Right ventricle myocardium inferior (tissue), 1 donor: ENCODE measurements around the gene PRDM11. TPM values are rescaled to one million over a fixed set of nuclear protein-coding genes. Genes with fewer than 3 reads are reported as not detected.

Experiments
- ATAC-seq: fragments of 200-7000 bp; cut with Tn5 transposase; one replicate; pipeline ENCODE4 v1.9.1; 2020; ENCODE audit warnings: mild to moderate bottlenecking, moderate library complexity
- DNase-seq: peaks from one replicate; pipeline ENCODE4 v3.0.0; 2021; ENCODE audit errors: missing footprints
- intact Hi-C: fragments of 100-400 bp; cut with DNase I; formaldehyde crosslinking; loops from one replicate; pipeline ENCODE4 v1.11.0; 2022
- total RNA-seq: library from RNA; stranded (reverse); fragmentation: NEBNext Ultra II Directional; extraction: Animal tissue kit (Norgen Biotek cat#: 25700); gene quantifications from one replicate; pipeline ENCODE4 v1.2.1, GENCODE V29; 2021
- donor health status: DM: no; HTN: yes; CAD: no; lungs with severe emphysema.

The PRDM11 gene
- total RNA-seq, 1 donor from 2014 or later, result 16.0 TPM

DNA sequence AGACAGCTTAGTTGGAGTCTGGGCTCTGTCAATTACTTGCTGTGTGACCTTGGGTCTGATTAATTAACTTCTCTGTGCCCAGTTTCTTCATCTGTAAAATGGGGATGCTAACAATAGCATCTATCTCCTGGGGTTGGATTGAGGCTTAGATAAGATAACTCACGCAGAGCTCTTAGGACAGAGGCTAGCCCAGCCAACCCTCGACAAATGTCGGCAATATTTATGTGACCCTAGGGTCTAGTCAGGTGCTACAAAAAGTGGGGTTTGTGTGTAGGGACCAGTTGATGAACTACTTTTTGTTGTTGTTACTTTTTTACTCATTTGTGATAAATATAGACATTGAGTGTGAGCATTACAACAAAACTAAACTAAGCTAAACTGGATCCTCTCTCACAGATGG lies 117.3 kb downstream of the PRDM11 start:
- DNase-seq (no peak), ATAC-seq (no peak)
- intact Hi-C loops, result no loop called here

DNA sequence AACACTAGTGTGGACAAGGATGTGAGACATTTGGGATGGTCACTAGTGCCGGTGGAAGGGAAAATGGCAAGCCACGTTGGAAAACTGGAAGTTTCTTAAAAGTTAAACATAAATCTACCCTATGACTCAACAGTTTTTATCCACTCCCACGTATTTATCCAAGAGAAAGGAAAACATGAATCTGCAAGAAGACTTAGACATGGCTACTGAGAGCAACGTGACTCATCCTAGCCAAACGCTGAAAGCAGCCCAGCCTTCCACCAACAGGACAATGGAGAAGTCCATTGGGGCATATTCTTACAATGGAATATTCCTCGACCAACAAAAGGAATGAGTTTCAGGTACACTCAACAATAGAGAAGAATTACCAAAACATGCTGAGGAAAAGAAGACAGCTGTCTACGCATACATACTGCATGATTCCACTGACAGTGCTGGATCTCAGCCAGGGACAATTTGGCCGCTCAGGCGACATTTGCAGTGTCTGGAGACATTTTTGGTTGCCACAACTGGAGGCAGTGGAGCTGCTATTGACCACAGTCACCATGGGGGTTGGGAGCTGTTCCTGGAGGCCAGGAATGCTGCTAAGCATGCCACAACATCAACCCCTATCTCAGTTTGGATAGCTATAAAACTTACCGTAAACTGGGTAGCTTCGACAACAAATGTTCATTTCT lies 118.5 kb downstream of the PRDM11 start:
- DNase-seq (no peak), ATAC-seq (no peak)
- intact Hi-C loops, result no loop called here

DNA sequence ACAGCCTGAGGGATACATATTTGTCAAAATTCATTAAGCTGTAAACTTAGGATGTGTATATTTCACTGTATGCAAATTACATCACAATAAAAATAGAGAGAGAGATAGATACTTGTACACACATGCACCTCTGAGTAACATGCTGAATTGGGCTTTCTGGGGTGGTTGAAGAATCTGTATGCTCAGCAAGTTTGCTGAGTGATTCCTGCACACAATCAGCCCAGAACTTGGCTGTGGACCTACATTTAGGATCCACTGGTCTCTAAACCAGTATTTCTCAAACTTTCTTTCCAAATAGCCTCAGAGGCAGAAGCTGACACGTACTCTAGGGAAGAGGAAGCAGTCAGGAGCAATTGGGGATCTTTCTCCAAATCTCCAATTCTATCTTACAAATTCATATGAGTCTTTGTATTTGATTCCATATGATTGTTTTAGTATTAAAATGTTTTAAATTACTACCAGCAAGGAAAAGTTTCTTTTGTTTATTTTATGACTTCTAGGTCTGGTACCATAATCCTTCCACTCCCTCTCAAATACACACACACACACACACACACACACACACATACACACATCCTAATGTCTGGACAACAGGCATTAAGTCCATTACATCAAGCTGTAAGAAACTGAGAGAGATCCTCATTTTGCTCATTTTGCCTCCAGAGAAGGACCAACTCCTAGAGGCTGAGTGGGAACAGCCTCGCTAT lies 119.7 kb downstream of the PRDM11 start:
- ATAC-seq (no peak), DNase-seq (no peak)
- intact Hi-C loops, result no loop called here

DNA sequence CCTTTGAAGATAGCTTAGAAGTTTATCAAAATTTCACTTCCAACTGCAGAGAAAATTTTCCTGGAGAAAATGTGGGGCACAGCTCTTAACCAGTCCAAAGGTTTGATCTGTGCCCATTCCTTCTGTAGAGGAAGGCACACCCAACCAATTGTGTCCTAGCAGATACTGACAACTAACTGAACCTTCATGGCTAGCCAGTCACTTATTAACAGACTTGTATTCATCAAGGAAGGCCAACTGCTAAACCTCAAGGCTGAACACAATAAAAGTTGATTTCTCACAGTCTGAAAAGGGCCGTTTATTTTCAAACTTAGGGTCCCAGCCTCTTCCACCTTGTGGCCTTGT lies 120.2 kb downstream of the PRDM11 start:
- DNase-seq, result no peak
- no peak for ATAC-seq
- intact Hi-C loops, result no loop called here

DNA sequence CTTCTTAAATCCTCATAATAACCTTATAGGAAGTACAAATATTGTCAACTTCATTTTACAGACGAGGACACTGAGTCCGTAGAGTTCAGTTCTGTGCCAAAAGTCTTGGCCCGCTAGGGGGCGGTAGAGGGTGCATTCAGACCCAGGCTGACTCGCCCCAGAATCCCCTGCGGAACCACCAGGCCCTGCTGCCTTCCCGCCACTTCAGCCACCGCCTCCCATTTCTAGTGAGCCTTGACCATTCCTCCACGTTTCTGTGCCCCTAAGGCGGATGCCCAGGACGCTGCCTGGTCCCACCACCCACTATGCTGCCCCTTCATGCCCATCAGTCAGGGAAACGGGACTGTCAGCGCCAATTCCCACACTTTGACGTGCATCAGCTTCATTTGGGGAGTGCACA lies 120.6 kb downstream of the PRDM11 start:
- no peak for ATAC-seq
- no peak for DNase-seq
- intact Hi-C loops, result no loop called here

DNA sequence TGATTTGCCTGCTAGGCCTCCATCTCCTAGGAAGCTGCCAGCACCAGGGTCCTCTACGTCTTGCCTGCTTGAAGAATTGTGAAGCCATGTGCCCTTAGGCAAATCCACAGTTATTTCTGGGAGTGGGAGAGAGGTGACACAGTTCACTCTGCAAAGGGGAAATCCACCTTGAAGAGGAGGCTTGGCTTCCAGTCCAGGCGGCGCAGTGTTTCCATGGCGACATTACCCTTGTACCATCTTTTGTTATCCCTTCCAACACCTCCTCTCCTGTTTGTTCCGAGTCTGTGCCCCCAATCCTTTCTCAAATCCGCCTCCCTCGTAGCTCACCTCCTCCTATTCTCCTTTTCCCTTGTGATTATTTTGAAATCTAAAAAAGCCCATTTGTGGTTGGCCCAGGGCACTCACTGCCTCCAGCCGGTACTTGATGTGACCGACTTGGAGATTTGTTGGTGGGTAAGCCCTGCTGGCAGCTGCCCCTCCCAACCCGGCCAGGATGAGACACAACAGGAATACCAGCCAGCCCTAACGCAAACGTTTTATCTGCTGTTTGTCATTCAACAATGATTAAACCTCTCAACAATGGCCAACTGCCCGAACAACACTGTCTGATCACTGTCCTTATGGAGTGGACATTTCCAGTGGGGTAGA lies 121.3 kb downstream of the PRDM11 start:
- intact Hi-C loops, result no loop called here
- DNase-seq, result no peak
- no peak for ATAC-seq

DNA sequence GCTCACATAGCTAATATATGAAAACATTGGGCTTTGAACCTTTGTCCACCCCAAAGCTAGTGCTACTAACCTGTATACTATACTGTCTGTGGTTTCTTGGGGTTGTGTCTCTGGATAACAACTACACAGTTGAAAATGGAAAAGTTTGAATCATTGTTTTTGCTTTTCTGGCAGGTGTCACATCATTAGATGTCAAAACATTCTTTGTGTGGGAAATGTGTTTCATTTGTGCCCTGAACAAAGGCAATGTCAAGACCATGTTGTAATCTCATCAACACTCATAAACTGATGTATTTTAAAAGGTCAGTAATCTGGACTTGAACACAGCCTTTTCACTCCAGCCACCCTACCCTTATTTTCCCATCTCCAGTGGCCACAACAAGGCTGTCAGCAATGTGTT lies 123.2 kb downstream of the PRDM11 start:
- ATAC-seq, result no peak
- no peak for DNase-seq
- intact Hi-C loops, result no loop called here

DNA sequence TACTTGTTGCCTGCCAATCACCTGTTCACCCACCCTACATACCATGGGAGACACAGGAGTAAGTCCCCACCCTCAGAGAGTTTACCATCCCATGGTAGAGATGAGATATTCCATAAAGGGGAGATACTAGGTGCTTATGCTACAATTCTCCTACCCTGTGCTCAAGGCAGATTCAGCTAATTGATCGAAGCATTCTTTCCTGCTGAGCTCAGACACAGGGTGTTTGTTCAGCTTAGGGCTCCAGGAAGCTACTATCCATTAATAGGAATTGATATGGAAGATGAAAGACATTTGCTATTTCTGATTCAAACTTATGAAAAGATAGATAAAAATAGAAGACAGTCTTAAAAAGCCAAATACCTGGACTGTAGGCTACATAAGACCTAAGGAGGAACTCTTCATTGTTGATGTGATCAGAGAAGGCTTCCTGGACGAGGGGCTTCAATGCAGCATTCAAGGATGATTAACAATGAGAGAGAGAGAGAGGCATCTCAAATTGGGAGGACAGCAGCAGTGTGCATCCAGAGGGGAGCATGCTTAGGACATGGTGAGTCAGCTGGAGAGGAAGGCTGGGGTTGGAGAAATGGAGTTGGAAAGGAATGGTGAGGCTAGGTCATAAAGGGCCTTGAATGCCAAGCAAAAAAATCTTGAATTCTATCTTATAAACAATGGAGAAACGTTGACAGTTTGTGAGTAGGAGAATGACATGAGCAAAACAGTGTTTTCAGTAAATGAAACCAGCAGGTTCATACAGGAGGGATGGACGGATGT lies 124.7 kb downstream of the PRDM11 start:
- intact Hi-C loops, result no loop called here
- no peak for ATAC-seq

DNA sequence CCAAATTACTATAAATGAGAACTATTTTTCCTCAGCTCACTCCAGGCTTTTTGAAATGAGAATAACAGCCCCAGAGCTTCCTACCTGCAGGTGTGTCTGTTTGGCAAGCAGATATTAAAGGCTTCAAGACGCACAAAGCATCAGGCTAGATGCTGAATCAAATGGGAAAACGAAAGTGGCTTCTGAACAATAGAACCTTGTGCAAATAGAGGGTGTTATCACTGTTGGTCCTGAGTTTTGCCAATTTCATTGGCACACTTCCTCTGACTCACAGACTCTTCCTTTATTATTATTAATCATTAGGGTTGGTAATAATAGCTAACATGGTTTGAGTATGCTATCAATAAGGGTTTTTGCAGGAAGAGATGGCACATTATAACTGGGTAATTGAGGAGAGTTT lies 126.3 kb downstream of the PRDM11 start:
- ATAC-seq, result no peak

More for the DNA sequence above, 124.7 kb downstream of the PRDM11 start:
- DNase-seq, result no peak

DNA sequence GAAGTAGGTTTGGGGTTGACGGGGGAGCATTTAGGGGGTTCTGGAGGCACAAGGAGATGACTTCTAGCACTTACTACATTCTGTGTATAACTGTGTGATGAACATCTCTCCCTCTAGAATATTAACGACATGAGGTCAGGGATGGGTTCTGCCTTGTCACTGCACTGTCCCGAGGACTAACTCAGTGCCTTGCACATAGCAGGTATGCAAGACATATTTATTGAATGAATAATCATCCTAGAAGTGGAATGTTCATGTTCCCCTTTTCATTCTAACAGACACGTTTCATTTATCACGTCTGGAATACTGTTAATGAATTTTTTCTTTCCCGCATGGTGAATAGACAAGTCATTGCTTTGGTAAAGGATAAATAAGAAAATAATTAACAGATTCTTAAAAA lies 127.1 kb downstream of the PRDM11 start:
- ATAC-seq, result no peak
- no peak for DNase-seq
- intact Hi-C loops, result no loop called here

More for the DNA sequence above, 126.3 kb downstream of the PRDM11 start:
- DNase-seq, result no peak
- intact Hi-C loops, result no loop called here

DNA sequence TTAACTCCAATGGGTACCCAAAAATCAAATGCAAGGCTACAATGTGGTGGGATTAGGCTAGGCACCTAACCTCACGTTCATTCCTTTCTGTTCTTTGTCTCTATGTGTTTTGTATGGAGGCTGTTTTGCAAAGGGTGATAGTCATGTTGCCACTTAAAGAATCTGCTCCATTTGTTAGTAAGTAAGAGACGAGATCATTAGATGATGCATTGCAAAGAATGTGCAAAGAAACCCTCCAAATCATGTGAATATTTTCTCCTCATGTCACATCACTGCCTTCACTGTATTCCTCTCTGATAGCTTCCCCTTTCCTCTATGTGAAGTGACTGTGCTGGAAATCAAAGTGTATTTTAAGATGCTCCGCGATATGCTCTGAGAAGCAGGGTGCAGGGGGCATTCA lies 127.8 kb downstream of the PRDM11 start:
- intact Hi-C loops, result no loop called here
- no peak for ATAC-seq
- DNase-seq, result no peak

DNA sequence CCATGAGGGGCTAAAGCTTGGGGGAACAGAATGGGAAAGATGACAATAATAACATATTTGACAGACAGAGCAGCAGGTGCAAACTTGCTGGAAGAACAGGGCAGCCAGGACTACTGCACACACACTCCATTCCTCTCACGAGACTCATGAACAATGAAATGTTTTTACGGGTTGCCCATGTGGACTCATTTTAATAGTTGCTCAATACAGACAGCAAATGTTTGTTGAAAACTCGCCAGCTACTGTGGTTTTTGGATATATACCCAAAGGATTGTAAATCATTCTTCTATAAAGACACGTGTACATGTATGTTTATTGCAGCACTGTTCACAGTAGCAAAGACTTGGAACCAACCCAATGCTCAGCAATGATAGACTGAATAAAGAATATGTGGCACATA lies 129.4 kb downstream of the PRDM11 start:
- DNase-seq (no peak), ATAC-seq (no peak)
- intact Hi-C loops, result no loop called here

DNA sequence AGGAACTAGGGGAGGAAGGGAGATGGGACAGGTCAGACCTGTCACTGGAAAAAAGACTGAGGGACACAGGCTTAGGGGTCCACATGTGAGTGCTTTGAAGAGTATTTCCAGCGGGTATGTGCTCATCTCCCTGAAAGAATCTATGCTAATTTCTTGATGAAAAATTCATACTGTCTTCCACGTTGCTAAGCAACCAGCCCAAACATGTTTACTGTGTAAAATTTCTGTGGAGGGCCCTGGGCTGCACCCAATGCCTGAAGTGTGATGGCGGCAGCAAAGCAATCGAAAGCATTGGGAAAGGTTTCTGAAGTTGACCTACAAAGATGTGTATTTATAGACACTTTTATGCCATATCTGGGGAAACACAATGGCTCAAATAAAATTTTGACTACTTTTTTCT lies 132.3 kb downstream of the PRDM11 start:
- ATAC-seq (no peak), DNase-seq (no peak)
- intact Hi-C loops, result no loop called here

DNA sequence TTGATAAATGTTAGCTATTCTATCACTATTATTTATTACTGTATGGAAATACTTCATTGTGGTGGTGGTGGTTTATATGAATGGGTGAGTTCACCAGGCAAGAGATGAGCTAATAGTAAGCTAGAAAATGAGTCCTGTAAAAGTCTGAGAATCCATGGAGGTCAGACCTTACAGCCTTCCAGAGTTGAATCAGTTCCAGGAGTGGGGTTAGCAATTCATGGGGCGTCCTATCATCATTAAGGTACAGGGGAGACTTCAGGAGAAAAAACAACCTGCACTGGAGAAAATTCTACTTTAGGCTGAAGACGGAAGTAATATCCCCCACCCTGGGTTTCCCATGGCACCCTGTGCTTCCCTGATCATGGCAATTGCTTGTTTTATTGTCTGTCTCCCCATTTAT lies 133.2 kb downstream of the PRDM11 start:
- DNase-seq (no peak), ATAC-seq (no peak)
- intact Hi-C loops, result no loop called here

DNA sequence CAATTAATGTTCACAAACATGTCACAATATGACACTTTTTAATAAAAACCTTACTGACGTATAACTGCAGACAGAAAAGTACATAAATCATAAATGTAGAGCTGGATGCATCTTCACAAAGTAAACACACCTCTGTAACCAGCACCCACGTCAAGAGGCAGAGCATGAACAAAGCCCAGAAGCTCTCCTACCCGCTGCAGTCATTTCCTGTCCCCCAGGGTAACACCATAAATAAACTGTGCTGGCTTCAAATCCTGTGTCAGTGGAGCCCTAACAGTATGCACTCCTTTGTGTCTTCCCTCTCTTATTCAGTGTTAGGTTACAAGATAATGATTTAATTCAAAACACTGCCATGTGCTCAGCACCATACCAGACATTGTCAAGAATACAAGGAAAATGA lies 134.0 kb downstream of the PRDM11 start:
- intact Hi-C loops, result no loop called here
- DNase-seq (no peak), ATAC-seq (no peak)

DNA sequence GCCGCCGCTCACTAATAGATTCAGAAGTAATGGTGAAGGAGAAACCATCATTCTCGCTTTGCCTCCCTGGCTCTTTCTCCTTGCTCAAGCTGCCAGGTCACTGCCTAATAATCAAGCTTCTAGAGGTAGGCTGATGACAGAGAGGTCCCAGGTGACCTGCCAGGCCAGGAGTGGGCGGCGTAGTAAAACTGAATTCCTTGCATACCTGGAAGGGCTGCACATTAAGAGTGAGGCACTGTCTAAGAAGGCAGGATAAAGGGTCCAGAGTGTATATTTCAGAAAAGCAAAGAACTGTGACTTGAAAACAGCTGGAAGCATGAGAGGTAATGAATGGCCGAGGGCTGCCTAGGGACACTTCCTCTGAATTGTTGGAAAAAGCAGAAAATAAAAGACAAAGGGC lies 135.6 kb downstream of the PRDM11 start:
- DNase-seq (no peak), ATAC-seq (no peak)
- intact Hi-C loops, result no loop called here
